GM10248 (cell line): ENCODE results near the gene PIEZO2.
A peak's percentile ranks its signal among the peaks of the same experiment; 100 is the strongest.

Experiments
- CTCF ChIA-PET: fragments of 300-600 bp; sonication (Branson Sonifier 250); formaldehyde crosslinking; extraction: SDS; loops from one replicate; lab custom pipeline; 2021; ENCODE audit warnings: antibody characterized with exemption; lab: Yijun Ruan, JAX
- POLR2A ChIA-PET: fragments of 350-650 bp; sonication (Branson Sonifier 250); formaldehyde crosslinking; extraction: SDS; loops from one replicate; lab custom pipeline; 2020; ENCODE audit warnings: antibody characterized with exemption; lab: Yijun Ruan, JAX
- DNase-seq: peaks from one replicate; pipeline ENCODE4 v3.0.0; 2012; ENCODE audit errors: extremely low spot score
- TF ChIP-seq, protein P1 (sequence below): IDR thresholded peaks from 2 replicates; pipeline ENCODE4 v1.5.1; 2012; ENCODE audit warnings: mild to moderate bottlenecking, low read depth; ENCODE audit errors: extremely low read depth, missing control alignments, control extremely low read depth

PIEZO2 gene

DNA sequence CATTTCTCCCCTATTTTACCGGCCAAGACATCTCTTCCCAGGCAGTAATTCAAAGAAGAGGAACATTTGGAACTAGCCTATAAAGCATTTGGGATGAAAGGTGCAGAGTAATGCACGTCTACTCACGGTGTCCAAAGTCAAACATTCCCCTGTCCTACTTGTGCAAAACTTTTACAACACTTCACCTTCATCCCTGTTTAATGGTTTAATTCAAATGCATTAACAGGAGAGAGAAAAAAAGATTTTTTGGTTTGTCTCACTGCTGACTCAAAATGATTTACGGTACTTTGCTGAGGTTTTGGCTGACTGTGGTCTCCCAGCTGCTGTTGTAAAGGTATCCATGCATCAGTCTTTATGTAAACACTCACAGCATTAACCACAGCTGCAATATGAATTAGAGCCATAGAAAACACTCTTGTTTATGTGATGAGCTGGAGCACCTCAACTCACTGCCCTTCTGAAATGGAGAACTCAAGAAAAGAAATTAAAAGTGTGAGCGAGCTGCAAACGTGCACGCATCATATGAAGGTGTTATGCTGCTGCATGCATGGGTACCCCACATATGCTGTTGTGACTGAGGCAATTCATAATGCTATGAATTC is 220.5 kb downstream of the PIEZO2 start:
- peak; percentile 66 for DNase-seq
- CTCF ChIA-PET = interaction anchor here (0.8 to 6.8 kb wide), 5 partner anchors 8 to 225 kb away, joined by 3 to 37 read pairs (median 7); no protein-coding TSS in a partner anchor
- POLR2A ChIA-PET = interaction anchor here (0.7 to 1.1 kb wide), 2 partner anchors 22 to 76 kb away, joined by 3 to 8 read pairs; no protein-coding TSS in a partner anchor
- TF ChIP-seq, protein P1, sequence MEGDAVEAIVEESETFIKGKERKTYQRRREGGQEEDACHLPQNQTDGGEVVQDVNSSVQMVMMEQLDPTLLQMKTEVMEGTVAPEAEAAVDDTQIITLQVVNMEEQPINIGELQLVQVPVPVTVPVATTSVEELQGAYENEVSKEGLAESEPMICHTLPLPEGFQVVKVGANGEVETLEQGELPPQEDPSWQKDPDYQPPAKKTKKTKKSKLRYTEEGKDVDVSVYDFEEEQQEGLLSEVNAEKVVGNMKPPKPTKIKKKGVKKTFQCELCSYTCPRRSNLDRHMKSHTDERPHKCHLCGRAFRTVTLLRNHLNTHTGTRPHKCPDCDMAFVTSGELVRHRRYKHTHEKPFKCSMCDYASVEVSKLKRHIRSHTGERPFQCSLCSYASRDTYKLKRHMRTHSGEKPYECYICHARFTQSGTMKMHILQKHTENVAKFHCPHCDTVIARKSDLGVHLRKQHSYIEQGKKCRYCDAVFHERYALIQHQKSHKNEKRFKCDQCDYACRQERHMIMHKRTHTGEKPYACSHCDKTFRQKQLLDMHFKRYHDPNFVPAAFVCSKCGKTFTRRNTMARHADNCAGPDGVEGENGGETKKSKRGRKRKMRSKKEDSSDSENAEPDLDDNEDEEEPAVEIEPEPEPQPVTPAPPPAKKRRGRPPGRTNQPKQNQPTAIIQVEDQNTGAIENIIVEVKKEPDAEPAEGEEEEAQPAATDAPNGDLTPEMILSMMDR = no peak

DNA sequence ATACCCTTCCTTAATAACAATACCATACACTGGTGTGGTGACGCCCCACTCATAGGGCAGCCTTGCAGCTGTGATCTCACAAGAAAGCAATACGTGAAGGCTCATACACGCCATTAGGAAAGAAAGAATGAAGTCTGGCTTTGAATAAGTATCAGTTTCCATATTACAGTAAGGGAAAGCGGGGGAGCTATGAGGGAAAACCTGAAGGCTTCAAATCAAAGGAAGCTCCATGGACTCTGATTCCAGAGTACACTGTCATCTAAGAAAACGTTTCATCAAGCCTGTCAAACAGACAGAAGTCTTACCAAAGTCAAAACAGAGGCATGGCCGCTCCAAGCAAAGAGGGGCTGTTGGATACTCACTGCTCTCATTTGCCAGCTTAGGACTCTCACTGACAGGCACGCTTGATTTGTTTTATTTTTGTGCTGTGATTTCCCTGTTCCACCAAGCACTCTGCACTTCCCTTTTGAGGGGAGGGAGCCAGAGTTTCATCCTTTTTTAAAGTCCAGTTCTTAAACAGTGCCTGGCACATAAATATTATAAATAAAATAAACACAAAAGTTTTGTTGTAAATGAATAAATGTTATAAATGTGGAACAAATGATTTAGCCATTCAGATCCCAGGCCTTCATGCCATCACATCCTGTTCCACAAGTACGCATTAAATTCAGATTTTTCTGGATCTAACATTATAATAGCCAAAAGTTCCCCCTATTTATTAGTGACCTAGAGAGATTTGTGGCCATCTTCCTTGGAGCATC is 221.2 kb downstream of the PIEZO2 start:
- CTCF ChIA-PET = interaction anchor here (1.1 to 6.8 kb wide), 10 partner anchors 9 to 226 kb away, joined by 3 to 37 read pairs (median 6); no protein-coding TSS in a partner anchor
- TF ChIP-seq, protein P1 = no peak
- DNase-seq = peak; percentile 35
- POLR2A ChIA-PET = interaction anchor here (0.7 to 2.3 kb wide), 4 partner anchors 22 to 77 kb away, joined by 3 to 11 read pairs (median 6); no protein-coding TSS in a partner anchor

DNA sequence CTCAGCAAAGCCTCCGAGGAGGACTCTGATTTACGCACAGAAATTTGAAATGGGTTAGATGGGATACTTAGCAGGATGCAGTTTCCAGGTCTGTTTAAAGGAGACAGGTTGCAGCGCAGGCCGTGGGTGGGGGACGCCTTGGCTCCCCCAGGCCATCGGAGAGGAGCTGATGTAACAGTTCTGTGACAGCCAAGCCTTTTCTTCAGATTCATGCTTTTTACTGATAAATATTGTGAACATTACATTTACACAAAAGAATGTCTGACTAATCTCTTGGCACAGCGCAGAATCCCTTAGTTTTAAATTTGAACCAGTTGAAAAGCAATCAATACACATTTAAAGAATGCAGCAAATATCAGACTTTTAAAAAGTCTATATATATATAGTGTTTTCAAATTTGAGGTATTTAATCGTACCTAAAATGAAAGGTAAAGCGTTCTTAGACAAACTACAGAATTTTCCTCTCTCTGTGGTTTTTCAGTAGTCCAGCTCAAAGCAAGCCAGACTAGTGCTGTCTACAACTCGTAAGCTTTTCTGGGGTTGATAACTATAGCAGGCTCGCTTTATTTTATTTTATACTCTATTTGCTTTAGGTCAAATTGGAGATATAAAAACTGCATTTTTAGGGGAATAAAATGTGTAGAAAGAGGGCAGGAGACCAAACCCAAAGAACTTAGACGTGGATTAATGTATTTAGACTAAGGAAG is 221.9 kb downstream of the PIEZO2 start:
- DNase-seq = no peak
- POLR2A ChIA-PET = interaction anchor here (1.0 to 2.3 kb wide), 2 partner anchors 12 to 24 kb away, joined by 3 to 11 read pairs; no protein-coding TSS in a partner anchor
- CTCF ChIA-PET = interaction anchor here (1.0 to 6.8 kb wide), 11 partner anchors 9 to 112 kb away, joined by 3 to 37 read pairs (median 6); no protein-coding TSS in a partner anchor
- TF ChIP-seq, protein P1 = no peak

DNA sequence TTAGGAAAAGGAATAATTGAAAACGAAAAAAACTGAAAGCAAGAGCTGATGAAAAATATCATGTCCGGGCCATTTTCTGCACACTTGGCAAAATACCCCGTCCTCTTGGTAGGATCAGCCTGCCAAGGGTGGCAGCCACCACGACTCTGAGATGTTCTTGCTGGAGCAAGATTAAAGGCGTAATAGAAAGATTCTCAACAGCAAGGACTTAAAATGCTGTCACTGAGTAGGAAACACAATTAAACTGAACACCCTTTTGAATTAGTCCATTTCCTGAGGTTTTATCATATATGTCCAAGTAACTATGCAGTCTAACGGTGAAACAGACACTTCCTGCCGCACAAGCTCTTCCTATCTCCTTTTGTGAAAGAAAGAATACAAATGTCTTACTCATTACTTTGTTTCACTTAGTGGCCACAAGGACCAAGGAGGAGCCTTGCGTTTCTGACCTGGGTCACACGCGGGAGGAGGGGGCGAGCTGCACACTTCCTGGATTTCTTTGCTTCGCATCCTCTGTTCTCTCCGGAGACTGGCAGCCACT is 222.7 kb downstream of the PIEZO2 start:
- no peak for DNase-seq
- TF ChIP-seq, protein P1 = no peak
- ChIA-PET CTCF (interaction anchor here (1.0 to 6.8 kb wide), 12 partner anchors 10 to 210 kb away, joined by 3 to 37 read pairs (median 5); no protein-coding TSS in a partner anchor), POLR2A (interaction anchor here (1.0 to 2.3 kb wide), 2 partner anchors 11 to 24 kb away, joined by 3 to 11 read pairs; no protein-coding TSS in a partner anchor)

DNA sequence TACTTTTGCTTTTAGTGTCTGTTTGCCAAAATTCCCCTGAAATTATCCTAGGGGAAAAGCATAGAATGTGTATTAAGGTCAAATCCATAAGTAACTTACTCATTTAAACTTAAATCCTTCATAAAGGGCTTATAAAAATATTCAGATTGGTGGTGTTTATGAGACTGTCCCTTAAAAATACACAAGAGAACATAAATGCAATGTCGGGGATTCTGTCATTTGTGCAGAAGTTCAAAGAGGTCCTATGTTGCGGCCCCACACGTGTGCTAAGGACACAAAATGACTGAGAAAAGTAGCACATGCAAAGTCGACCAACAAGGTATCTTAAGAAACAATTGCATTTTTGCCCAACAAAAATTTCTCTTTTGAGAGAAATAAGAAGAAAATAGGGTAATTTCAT is 225.1 kb downstream of the PIEZO2 start:
- ChIA-PET POLR2A (no interaction called here), CTCF (interaction anchor here (1.6 kb wide), 1 partner anchor 18 kb away, joined by 4 read pairs; no protein-coding TSS in a partner anchor)
- TF ChIP-seq, protein P1 = no peak
- no peak for DNase-seq
